Uterus (tissue), 4 donors: ENCODE results near the gene POMT1. TPM values are rescaled to one million over a fixed set of nuclear protein-coding genes. Genes with fewer than 3 reads are reported as not detected.

ENCODE experiments used
- DNase-seq, 2 donors: peaks; one replicate each; pipeline ENCODE4 v3.0.0-alpha.2; 2019 to 2020
- H3K27ac ChIP-seq, 2 donors: fragments of 200-600 bp; sonication (generic); 1 replicate in 1 of 2; 2 replicates in 1 of 2; pipeline ENCODE4 v1.5.1; 2016 to 2018
- H3K27me3 ChIP-seq, 2 donors: fragments of 200-600 bp; sonication (generic); one replicate each; pipeline ENCODE4 v1.5.1; 2018 to 2019; ENCODE audit warnings: control low read depth in 1 of 2
- H3K36me3 ChIP-seq, 2 donors: fragments of 200-600 bp; sonication (generic); one replicate each; pipeline ENCODE4 v1.5.1; 2019; ENCODE audit warnings: control low read depth in 1 of 2
- H3K4me1 ChIP-seq, 2 donors: fragments of 200-600 bp; sonication (generic); one replicate each; pipeline ENCODE4 v1.5.1; 2018 to 2019; ENCODE audit warnings: control low read depth in 1 of 2
- H3K4me3 ChIP-seq, 2 donors: fragments of 200-600 bp; sonication (generic); 1 replicate in 1 of 2; 2 replicates in 1 of 2; pipeline ENCODE4 v1.5.1; 2018 to 2019; ENCODE audit warnings: mild to moderate bottlenecking in 1 of 2
- H3K9me3 ChIP-seq, 2 donors: fragments of 200-600 bp; sonication (generic); one replicate each; pipeline ENCODE4 v1.5.1; 2019; ENCODE audit warnings: control low read depth in 1 of 2
- CTCF ChIP-seq, 4 experiments: fragments of 200-600 bp in 2 of 4; fragments of 450-650 bp in 2 of 4; sonication (generic) in 2 of 4; IDR thresholded peaks; one replicate each; pipeline ENCODE4 v1.5.1; 2016 to 2019; ENCODE audit warnings: antibody characterized with exemption in 4 of 4, mild to moderate bottlenecking in 2 of 4, moderate library complexity in 1 of 4
- POLR2A ChIP-seq, 2 donors: fragments of 450-650 bp; IDR thresholded peaks; one replicate each; pipeline ENCODE4 v1.6.1; 2016; ENCODE audit warnings: antibody characterized with exemption in 2 of 2, mild to moderate bottlenecking in 1 of 2, moderate library complexity in 1 of 2
- intact Hi-C: fragments of 100-400 bp; cut with DNase I; formaldehyde crosslinking; loops from one replicate; pipeline ENCODE4 v1.15.1; 2023; ENCODE audit warnings: low total_unique reads
- total RNA-seq, 4 donors: library from RNA; depleted of rRNA in 3 of 4; stranded (reverse); fragments of >200 nt in 3 of 4; gene quantifications; one replicate each; pipeline versions ENCODE4 v1.1.0 to v1.2.4, GENCODE V29; 2014 to 2023
- donor health status: DM: yes; HTN: yes; CAD: no.

The POMT1 gene
- total RNA-seq, 4 donors from 2014 or later = 0.29 to 40.2 (median 18.5) TPM

DNA sequence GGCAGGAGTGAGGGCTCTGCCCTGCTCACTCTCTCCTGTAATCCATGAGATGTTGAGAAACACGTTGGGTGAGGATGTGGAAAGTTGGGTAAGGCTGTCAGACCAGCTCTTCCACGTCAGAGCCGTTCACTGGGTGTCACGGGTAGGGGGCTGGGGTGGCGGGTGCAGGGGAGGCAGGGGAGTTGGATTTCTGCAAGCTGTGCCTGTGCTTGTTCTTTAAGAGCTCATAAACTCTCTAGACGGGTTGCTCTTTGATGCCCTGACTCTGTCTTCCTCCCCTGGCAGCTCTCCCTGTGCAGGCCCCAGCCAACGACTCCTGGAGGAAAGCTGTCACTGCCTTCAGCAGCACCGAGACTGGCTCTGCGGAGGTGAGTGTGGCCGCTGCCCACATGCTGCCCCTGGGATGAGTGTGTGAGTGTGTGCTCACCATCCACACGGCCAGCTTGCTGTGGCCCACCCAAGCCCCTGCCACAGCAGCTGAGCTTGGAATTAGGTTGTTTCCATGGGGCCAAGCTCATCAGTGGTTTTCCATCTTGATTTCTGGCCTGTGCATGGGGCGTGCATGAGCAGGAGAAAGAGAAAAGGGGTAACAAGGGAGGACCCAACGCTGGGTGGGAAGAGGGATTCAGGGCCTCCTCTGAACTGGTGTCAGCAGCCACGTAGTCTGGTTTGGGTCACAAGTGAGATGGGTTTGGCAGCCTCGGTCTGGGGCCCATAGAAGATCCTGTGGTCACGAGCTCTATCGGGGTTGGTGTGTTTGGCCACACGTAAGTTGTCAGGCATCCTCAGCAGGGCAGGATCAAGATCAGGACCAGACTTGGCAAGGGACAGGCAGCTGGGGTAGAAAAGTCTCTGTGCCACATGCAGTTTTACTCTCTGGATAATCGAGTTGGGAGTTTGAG is 21.0 kb upstream of the POMT1 start:
- H3K4me3 ChIP-seq = no peak overlapping the region
- DNase-seq = no peak
- no peaks in the 10 kb centered on the region for H3K36me3 ChIP-seq
- TF ChIP-seq POLR2A (IDR thresholded peaks at IDR 0.05) (no peak), CTCF (IDR thresholded peaks at IDR 0.05) (no peak)
- H3K9me3 ChIP-seq = no peaks in the 10 kb centered on the region
- no peak overlapping the region for H3K27ac ChIP-seq
- intact Hi-C loops = no loop called here
- no peaks in the 10 kb centered on the region for H3K27me3 ChIP-seq
- H3K4me1 ChIP-seq = no peaks in the 10 kb centered on the region

- H3K36me3 ChIP-seq = no peaks in the 10 kb centered on the region
- no peak overlapping the region for H3K27ac ChIP-seq
- H3K9me3 ChIP-seq = no peaks in the 10 kb centered on the region
- H3K27me3 ChIP-seq = no peaks in the 10 kb centered on the region
- intact Hi-C loops = no loop called here
- DNase-seq = no peak
- H3K4me3 ChIP-seq = no peak overlapping the region
- TF ChIP-seq CTCF (IDR thresholded peaks at IDR 0.05) (no peak), POLR2A (IDR thresholded peaks at IDR 0.05) (no peak)
- H3K4me1 ChIP-seq = no peaks in the 10 kb centered on the region
Observed at GRCh38 chr9:131482343-131483006, 20.2 kb upstream of the POMT1 start.

DNA sequence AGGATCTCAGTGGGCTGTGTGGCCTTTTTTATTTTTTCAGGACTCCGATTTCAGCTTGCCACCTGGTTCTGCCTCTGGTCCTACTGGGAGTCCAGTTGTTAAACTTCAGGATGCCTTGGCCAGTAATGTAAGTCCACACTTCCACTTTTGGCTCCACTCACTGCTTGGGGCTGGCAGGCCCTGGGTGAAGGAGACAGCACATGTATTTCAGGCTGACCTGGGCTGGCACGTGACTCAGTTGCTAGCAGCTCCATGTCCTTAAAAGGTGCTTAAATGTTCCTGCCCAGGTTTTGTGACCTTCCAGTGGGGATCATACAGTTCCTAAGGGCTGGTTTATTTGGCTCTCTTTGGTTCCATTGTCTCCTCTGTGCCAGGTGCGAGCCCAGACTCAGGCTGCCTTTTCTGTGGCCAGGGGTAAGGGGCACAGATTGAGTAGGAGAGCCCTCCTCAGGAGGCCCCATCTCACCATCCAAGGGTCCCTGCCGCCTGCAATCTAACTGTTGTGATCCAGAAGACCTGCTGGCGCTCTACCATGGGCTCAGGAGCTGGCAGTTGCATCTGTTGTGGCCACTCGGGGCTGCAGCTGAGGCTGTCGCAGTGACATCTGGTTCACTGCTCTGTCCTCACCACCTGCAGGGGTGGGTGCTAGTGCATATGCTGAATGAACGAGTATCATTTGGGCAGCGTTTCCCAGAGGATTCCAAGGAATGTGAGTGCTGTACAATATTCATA is 19.2 kb upstream of the POMT1 start:
- H3K4me3 ChIP-seq = no peak overlapping the region
- H3K27me3 ChIP-seq = no peaks in the 10 kb centered on the region
- H3K4me1 ChIP-seq = no peaks in the 10 kb centered on the region
- no peaks in the 10 kb centered on the region for H3K9me3 ChIP-seq
- no peak for DNase-seq
- H3K27ac ChIP-seq = no peak overlapping the region
- intact Hi-C loops = no loop called here
- H3K36me3 ChIP-seq = no peaks in the 10 kb centered on the region
- TF ChIP-seq POLR2A (IDR thresholded peaks at IDR 0.05) = no peak
- no peak for TF ChIP-seq CTCF (IDR thresholded peaks at IDR 0.05)

DNA sequence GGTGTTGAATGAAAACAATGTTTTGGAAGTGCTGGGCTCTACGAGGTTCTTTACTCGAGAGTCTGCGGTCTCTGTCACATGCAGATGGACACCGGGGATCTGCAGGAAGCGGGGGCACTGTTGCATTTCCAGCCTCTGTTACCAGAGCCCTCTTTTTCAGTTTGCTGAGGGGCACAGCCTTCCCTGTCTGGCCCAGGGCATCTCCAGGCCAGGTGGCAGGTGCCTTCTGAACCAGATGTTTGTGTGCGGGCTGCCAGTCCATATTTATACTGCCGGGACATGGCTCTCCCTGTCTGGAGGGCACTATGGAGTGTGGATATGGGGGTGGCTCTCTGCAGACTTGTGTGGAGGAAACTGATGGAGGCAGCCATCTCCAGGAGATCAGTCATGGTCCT is 18.7 kb upstream of the POMT1 start:
- Histone ChIP-seq H3K27ac (no peak overlapping the region), H3K36me3 (no peaks in the 10 kb centered on the region), H3K4me3 (no peak overlapping the region), H3K4me1 (no peaks in the 10 kb centered on the region), H3K27me3 (no peaks in the 10 kb centered on the region), H3K9me3 (no peaks in the 10 kb centered on the region)
- TF ChIP-seq POLR2A (IDR thresholded peaks at IDR 0.05) = no peak
- intact Hi-C loops = no loop called here
- DNase-seq = no peak

DNA sequence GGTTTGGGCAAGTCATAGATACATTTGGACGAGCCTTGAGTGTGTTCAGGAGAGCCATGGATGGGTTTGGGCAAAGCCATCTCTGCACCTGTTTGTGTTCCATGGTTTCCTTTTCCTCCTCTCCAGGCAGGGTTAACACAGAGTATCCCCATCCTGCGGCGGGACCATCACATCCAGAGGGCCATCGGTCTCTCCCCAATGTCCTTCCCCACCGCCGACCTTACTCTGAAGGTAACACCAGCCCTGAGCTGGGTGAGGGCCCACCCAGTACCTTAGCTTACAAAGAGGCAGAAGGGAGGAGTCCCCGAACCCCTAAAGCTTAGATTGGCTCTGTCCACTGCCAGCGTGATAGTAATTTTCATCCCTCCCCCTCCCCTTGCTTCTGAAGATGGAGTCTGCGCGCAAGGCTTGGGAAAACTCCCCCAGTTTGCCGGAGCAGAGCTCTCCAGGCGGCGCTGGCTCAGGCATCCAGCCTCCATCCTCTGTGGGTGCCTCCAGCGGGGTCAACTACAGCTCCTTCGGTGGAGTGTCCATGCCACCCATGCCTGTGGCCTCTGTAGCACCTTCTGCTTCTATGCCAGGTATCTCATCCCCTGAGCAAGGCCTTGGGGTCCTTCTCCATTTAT is 18.0 kb upstream of the POMT1 start:
- no peak for TF ChIP-seq POLR2A (IDR thresholded peaks at IDR 0.05)
- TF ChIP-seq CTCF (IDR thresholded peaks at IDR 0.05) = no peak
- Histone ChIP-seq H3K4me1 (no peaks in the 10 kb centered on the region), H3K4me3 (no peak overlapping the region), H3K9me3 (no peaks in the 10 kb centered on the region), H3K27ac (no peak overlapping the region), H3K27me3 (no peaks in the 10 kb centered on the region), H3K36me3 (no peaks in the 10 kb centered on the region)
- intact Hi-C loops = no loop called here
- DNase-seq = no peak
